GM19468 (cell line): ENCODE data around the gene KREMEN1.

ENCODE experiments used
- ATAC-seq: cut with Tn5 transposase; IDR thresholded peaks from one replicate; pipeline ENCODE4 v1.9.1; 2021; ENCODE audit warnings: mild to moderate bottlenecking, moderate library complexity, moderate number of reproducible peaks; ENCODE audit not compliant: unreplicated experiment; ENCODE audit errors: extremely low read depth

Gene KREMEN1

DNA sequence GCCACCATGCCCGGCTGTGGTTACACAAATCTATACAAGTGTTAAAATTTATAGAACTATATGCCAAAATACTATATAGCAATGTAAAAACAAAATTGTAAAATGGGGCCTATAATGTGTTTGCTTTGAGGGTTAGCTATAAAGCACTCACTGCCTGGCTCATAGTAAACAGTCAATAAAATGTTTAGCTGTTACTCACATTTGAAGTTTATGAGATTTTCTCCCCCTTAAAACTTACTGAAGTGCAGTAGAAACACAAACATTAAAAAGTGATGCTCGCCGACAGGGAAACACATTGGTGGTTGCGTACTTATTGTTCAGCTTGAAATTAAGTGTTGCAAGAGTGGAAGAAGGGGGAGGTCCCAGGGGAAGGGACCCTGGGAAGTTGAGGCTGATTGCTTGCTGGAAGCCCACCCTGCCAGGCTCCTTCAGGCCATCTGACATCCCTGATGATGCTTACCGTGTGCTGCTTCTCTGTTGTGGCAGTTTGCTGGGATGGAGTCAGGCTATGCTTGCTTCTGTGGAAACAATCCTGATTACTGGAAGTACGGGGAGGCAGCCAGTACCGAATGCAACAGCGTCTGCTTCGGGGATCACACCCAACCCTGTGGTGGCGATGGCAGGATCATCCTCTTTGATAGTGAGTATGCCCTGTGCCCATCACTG is 52.1 kb downstream of the KREMEN1 start:
- no peak for ATAC-seq

GRCh38 chr22:29125443-29125778 is 52.6 kb downstream of the KREMEN1 start:
- no peak for ATAC-seq

- ATAC-seq = no peak
These were observed 53.0 kb downstream of the KREMEN1 start for GRCh38 chr22:29125844-29126243.

DNA sequence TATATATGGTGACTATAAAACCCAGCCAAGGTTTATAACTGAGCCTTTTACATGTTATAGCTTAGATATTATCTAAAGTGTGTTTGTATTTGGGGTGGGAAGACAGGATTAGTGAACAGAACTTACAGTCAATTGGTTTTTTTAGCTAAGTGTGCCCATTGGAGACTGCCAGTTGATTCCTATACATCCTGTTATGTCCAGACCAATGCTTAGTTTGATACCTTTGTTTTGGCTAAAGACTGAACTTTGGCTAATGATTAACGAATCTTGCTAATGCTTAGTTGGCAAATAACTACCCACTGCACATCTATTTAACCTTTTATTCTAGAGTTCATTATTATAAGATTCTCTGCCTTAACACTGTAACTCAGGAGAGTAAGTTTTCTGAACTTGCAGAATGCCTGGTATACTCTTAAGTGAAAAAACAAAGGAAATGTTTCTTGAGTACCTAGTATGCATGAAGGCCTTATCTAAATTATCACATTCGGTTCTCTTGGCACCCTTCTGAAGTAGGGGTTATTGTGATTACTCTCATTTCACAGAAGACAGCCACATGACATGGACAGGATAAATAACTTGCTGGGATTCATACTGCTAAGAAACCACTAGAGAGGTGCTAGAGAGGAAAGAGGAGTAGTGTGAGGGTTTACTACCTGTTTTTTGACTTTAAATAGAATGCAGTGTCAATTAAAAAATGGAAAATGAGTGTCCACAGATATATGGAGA is 54.0 kb downstream of the KREMEN1 start:
- no peak for ATAC-seq

- ATAC-seq = no peak
These were observed 56.3 kb downstream of the KREMEN1 start for GRCh38 chr22:29128891-29129807.

- ATAC-seq = no peak
These were observed 56.9 kb downstream of the KREMEN1 start for GRCh38 chr22:29129808-29130140.

DNA sequence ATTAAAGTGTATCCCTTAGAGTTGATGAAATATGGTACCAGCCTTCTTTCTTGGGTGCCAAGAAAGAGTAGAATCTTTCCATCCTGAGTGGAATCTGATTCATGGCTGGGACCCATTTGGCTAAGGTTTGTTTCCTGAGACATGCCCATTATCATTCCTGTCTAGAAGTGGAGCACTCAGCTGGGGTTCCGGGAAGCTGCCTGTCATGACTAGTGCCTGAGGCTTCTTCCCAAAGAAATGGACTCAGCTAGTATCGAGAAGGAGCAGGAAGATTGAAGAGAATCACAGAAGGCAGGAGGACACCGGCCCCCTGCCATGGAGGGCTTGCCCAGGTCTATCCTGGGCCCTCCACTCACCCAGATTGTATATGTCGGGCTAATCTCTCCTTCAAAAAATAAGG is 57.6 kb downstream of the KREMEN1 start:
- no peak for ATAC-seq

GRCh38 chr22:29133603-29134133 is 60.8 kb downstream of the KREMEN1 start:
- ATAC-seq = no peak

DNA sequence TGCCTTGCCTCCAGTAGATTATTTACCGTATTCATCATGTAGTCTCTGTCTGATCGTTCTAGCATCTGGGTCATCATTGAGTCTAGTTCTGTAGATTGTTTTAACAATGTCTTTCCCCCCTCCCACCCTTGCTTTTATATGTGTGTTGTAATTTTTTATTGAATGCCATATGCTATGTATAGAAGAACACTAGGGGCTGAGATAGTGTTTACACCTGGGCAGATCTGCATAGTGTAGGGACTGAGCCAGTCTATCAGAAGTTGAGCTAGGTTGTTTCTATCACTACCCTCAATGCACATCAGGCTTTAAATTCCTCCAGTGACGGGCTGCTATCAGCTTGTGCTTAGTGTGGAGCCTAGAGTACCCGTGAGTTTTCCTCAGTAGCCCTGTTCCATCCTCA is 61.6 kb downstream of the KREMEN1 start:
- no peak for ATAC-seq

DNA sequence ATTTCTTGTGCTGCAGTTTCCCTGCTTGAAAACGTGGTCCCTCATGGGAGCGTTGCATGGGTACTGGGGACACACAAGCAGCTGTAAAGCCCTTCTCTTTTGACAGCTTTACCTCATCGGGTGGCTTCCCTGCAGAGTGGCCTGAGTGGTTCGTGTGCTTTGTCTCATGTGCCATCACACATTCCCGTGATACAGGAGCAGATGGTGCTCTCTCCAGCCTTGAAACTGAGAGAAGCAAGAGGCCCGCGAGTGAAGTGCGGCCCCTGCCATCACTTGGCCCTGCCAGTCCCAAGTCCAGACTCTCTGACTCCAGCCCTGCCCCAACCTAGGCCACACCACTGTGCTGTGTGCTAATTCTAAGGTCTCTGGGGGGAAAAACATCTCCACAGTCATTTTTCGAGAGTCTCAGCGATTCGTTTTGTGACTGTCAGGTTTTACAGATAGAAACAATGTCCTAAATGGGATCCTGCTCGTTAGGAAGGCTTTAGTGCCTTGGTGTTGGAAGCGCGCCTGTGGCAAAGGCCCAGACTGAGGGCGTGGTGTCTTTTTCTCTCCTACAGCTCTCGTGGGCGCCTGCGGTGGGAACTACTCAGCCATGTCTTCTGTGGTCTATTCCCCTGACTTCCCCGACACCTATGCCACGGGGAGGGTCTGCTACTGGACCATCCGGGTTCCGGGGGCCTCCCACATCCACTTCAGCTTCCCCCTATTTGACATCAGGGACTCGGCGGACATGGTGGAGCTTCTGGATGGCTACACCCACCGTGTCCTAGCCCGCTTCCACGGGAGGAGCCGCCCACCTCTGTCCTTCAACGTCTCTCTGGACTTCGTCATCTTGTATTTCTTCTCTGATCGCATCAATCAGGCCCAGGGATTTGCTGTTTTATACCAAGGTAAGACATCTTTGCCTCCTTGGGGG is 64.2 kb downstream of the KREMEN1 start:
- ATAC-seq = no peak

DNA sequence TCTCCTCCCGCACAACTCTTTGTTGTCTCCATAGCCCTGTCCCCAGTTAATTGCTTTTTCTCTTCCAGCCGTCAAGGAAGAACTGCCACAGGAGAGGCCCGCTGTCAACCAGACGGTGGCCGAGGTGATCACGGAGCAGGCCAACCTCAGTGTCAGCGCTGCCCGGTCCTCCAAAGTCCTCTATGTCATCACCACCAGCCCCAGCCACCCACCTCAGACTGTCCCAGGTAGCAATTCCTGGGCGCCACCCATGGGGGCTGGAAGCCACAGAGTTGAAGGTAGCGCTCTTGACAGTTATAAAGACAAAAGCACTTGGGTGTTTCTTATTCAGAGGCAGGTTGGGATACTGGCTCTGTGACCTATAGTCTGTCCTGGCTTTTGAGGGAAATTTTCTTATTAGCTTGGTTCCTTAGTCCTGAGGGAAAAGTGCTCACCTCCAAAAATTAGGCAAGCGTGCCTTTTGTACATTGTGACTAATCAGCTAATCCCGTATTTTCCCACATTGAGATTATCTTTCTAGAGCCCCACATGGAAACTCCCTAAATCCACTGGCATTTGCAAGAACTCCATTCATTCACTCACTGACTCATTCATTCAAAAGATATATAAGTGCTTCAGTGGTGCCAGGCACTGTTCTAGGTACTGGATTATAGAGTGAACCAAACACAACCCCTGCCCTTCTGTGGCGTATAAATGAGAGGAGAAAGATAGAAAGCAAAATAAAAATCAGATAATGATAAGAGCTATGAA is 65.9 kb downstream of the KREMEN1 start:
- no peak for ATAC-seq

GRCh38 chr22:29139965-29140782 is 67.3 kb downstream of the KREMEN1 start:
- no peak for ATAC-seq

DNA sequence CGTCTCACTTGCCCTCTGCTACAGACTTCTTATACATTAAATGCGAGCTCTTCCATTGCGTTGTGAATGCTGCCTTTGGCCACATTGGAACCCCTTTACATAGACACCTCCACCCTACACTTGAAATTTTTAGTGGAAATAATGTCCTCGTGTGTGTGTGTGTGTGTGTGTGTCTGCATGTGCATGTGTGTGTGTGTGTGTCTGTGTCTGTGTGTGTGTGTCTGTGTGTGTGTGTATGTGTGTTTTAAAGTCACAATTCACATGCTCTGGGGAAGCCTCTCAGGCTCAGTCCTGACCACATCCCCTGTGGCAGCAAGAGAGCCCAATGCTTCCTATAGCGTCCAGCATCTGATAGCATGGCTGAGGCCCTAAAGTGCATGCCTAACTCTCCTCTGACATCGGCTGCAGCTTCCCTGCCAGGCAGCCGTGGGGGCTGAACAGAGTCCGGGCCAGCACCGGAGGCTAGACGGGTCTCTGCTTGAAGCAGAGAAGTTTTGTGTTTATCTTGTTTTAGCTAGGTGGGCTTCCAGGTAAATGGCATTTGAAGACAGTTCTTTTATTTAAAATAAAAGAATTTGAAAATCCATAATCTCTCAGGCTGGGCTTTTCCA is 68.3 kb downstream of the KREMEN1 start:
- no peak for ATAC-seq

GRCh38 chr22:29142116-29142515 is 69.3 kb downstream of the KREMEN1 start:
- ATAC-seq = no peak

DNA sequence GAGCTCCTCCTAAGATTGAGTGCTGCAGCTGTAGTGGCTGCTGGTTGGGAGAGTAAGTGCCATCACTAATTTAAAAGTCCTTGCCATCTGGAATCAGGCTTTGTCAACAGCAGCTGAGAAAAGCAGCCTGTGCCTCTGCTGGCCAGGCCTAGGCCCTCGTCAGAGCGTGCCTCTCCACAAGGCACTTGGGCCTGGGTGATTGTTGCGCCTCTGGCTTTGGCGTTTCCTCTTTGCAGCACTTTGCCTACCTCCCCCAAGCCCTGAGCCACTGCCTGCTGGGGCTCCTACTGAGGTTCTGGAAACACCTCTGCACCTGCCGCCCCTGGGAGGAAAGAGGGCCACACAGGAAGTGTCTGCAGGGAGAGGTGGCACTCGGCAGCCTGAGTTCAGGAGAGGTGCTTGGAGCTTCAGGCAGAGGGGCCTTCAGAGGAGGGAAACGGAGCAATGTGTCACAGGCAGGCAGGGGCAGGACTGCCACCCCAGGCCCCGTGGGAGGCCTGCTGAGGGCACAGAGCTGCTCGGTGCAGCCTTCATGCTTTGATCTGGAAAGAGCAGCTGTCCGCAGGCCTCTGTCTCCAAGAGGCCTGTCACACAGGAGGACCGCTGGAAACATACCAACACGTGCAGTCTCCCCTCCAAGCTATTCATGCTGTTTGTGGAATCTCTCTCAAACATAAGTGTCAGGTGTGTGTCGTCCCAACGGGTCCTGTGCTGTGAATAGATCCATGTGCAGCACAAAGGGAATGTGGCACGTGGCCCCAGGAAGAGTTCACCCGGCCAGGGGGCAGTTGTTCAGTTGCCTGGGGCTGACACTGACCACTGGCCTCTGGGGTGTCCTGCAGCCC is 71.3 kb downstream of the KREMEN1 start:
- ATAC-seq = no peak

DNA sequence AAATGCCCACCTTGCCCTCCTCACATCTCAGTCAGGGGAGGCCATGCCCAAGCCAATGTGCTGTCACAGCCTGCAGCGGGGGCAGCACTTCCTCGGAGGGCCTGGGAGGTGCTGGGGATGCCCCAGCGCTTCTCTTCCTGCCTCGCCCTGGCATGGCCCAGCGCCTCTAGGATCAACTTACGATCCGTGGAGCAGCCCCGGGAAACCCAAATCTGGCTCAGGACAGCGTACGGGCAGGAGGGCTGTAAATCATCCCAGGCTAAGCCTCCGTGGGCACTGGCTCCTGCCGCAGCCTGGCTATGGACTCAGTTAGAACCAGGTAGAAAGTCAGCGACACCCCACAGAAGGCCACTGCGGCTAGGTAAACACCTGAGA is 71.9 kb downstream of the KREMEN1 start:
- ATAC-seq = no peak
